ENCODE data around the gene CASD1.

The CASD1 gene

DNA sequence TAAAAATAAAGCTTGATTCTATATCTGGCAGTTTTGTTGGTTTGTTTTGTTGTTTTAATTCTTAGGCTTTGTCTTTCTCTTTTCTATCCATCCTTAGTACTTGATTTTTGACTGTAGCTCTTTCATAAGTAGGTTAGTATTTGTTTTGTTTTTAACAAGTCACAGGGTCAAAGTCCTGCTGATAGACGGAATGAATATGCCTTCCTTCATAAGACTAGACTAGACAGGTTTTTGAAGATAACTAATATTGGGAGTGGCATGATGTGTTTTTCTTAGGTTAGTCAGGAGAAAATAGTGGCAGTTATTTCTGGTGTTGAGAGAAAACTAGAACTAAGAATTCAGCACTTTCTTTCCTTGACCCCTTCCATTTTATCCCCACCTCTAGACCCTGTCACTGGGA is 50.4 kb downstream of the CASD1 start:
- in situ Hi-C loops (cut with MboI; ENCODE audit: low pct_unique_long_range_greater_than_20kb, low sequenced_read_pairs, unreplicated experiment): no loop called here
- TF ChIP-seq, protein P1, sequence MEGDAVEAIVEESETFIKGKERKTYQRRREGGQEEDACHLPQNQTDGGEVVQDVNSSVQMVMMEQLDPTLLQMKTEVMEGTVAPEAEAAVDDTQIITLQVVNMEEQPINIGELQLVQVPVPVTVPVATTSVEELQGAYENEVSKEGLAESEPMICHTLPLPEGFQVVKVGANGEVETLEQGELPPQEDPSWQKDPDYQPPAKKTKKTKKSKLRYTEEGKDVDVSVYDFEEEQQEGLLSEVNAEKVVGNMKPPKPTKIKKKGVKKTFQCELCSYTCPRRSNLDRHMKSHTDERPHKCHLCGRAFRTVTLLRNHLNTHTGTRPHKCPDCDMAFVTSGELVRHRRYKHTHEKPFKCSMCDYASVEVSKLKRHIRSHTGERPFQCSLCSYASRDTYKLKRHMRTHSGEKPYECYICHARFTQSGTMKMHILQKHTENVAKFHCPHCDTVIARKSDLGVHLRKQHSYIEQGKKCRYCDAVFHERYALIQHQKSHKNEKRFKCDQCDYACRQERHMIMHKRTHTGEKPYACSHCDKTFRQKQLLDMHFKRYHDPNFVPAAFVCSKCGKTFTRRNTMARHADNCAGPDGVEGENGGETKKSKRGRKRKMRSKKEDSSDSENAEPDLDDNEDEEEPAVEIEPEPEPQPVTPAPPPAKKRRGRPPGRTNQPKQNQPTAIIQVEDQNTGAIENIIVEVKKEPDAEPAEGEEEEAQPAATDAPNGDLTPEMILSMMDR (IDR thresholded peaks at IDR 0.05; ENCODE audit: extremely low read depth, insufficient read depth, missing control alignments): no peak
- no peak for DNase-seq (ENCODE audit: low spot score)

DNA sequence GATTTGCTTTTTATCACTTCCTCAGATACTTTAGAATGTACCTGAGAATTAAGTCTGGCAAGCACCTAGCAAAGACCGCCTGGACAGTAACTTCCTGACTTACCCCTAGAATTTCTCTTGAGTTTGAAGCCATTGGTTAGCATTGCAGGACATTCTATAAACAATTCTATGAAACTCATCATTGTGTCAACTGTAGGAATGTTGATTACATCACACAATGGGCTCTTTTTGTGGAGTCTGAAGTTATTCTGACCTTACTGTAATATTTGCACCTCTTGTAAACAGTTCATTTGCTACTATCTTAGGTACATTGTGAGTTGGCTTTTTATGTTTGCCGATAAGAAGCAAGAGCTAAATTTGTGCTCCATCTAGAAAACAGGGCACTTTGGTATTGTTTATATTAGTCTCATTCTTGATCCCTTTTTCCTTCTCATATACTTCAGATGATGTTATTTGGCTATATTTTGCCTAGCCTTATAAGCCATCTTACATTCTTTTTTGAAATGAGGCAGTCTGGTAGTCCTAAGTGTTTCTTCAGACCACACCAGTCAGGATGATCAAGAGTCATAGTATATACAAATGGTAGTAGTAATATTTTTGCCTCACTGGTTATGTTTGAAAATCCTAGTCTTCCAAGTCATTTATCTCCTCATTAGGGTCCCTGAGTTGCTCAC is 52.4 kb downstream of the CASD1 start:
- DNase-seq (ENCODE audit: low spot score): no peak
- TF ChIP-seq, protein P1 (IDR thresholded peaks at IDR 0.05; ENCODE audit: extremely low read depth, insufficient read depth, missing control alignments): no peak
- in situ Hi-C loops (cut with MboI; ENCODE audit: low pct_unique_long_range_greater_than_20kb, low sequenced_read_pairs, unreplicated experiment): no loop called here

DNA sequence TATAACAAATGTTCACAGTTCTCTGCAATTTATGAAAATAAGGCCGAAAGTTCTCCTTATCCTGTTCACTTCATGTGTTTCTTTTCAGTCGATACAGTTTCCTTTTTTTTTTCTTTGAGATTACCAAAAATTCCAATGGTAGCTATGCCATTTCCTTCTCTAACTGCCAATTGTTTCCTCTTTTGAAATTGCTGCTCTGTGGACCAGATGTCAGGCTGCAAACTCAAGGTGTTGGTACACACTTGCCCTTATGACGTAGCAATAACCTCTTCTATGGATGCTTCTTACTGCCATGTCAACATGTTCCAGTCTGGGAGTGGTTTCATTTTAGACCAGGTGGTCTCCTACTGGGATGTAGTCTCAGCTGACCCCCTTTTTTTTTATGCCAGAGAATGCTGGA is 52.9 kb downstream of the CASD1 start:
- TF ChIP-seq, protein P1 (IDR thresholded peaks at IDR 0.05; ENCODE audit: extremely low read depth, insufficient read depth, missing control alignments): no peak
- in situ Hi-C loops (cut with MboI; ENCODE audit: low pct_unique_long_range_greater_than_20kb, low sequenced_read_pairs, unreplicated experiment): no loop called here
- no peak for DNase-seq (ENCODE audit: low spot score)

DNA sequence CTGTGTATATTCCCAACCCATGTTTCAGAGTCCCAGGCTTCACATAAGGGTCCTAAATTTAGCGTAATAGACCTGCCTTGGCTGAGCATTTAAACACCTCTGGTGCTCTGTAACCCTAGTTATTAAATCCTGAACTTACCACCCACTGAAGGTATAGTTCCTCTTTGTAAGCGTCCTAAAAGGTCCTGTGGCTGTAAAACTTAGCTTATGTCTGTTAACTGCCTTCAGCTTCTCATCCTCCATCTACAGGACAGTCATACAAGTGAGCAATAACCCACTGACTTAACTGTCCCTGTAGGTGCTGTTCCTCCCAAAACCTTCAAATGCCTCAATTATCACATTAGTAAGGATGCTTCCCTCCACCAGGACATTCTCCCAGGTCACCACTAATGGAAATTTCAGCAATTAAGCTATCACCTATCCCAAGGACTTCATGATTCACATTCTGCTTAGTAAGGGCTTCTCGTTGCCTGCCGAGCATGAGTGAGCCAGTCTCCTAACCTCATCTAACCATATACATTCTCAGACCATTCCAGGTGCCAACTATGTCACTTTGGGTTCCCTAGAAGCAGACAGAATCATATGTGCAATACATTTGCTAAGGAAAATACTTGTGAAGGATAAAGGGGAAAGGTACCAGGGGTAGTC is 55.8 kb downstream of the CASD1 start:
- in situ Hi-C loops (cut with MboI; ENCODE audit: low pct_unique_long_range_greater_than_20kb, low sequenced_read_pairs, unreplicated experiment): no loop called here
- DNase-seq (ENCODE audit: low spot score): no peak
- TF ChIP-seq, protein P1 (IDR thresholded peaks at IDR 0.05; ENCODE audit: extremely low read depth, insufficient read depth, missing control alignments): no peak

DNA sequence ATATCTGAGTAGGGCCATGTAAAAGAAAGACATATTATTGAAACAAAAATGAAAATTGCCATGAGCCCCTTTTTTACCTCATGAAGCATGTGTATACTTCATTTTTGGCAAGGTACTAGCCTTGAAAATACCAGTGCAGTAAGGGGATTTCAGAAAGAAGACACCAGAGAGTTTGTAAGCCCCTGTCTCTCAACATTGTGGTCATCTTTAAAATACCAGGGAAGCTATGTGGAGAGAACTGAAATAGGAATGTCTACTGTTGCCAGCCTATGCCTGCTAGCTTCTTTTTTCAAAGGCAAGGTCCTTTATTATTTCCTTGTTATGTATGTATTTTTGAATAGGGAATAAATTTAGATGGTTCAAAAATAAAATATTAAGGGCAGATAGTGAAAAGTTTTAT is 57.8 kb downstream of the CASD1 start:
- in situ Hi-C loops (cut with MboI; ENCODE audit: low pct_unique_long_range_greater_than_20kb, low sequenced_read_pairs, unreplicated experiment): no loop called here
- TF ChIP-seq, protein P1 (IDR thresholded peaks at IDR 0.05; ENCODE audit: extremely low read depth, insufficient read depth, missing control alignments): no peak

DNA sequence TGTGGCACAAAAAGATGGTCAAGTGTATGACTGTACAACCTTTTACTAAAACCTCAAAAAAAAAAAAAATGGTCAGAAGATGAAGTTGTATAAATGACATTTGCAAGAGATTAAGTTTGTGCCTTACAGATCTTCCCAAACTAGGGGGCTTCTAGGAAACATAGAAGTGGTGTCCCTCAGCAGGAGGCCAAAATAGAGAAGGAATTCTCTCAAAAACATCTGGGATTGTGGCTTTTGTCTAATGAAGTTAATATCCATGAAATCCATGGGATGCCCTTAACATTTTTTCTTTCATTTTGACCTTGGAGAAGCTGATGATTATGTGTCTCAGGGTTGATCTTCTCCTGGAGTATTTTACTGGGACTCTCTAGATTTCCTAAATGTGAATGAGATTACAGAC is 62.2 kb downstream of the CASD1 start:
- in situ Hi-C loops (cut with MboI; ENCODE audit: low pct_unique_long_range_greater_than_20kb, low sequenced_read_pairs, unreplicated experiment): no loop called here
- TF ChIP-seq, protein P1 (IDR thresholded peaks at IDR 0.05; ENCODE audit: extremely low read depth, insufficient read depth, missing control alignments): no peak

More for the DNA sequence above, 57.8 kb downstream of the CASD1 start:
- no peak for DNase-seq (ENCODE audit: low spot score)

More for the DNA sequence above, 62.2 kb downstream of the CASD1 start:
- DNase-seq (ENCODE audit: low spot score): no peak

All from GM13977 (cell line).